AG04449 (cell line): ENCODE data around the gene BOC.

ENCODE experiments used
- CTCF ChIA-PET: fragments of 350-600 bp; formaldehyde crosslinking; extraction: SDS; loops from one replicate; lab custom pipeline; 2021; ENCODE audit warnings: antibody characterized with exemption; lab: Yijun Ruan, JAX
- POLR2A ChIA-PET: fragments of 400-600, 350-600 bp; formaldehyde crosslinking; extraction: SDS; loops from one replicate; lab custom pipeline; 2020; ENCODE audit warnings: antibody characterized with exemption, inconsistent platforms; lab: Yijun Ruan, JAX
- DNase-seq: peaks from one replicate; pipeline ENCODE4 v3.0.0-alpha.2; 2010; ENCODE audit warnings: low read depth, low spot score
- H3K4me3 ChIP-seq: 2 replicates; pipeline ENCODE4 v1.5.1; 2011; ENCODE audit warnings: low read depth, mild to moderate bottlenecking, control low read depth, low read length
- TF ChIP-seq, protein P1 (sequence below): IDR thresholded peaks from one replicate; pipeline ENCODE4 v1.5.1; 2011; ENCODE audit warnings: mild to moderate bottlenecking, moderate library complexity, low read length, control low read depth, inconsistent platforms; ENCODE audit not compliant: insufficient read depth; ENCODE audit errors: missing control alignments

Gene BOC

DNA sequence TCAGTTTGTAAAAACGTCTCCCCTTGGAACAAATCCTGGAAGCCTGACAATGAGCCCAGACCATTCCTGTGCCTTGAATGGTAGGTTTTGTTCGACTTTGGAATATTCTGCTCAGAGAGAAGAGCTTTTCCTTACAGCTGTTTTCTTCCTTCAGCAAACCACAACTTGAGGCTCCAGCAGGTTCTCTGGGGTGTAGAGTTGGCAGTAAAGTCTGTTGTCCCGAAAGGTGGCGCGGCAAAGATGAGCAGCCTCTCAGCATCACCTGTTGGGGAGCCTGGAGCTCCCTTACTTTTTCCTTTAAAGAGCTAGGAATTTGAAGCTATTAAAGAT is 65.4 kb downstream of the BOC start:
- ChIA-PET POLR2A (no interaction called here), CTCF (interaction anchor here (1.0 to 9.1 kb wide), 5 partner anchors 8 to 634 kb away, joined by 3 to 52 read pairs (median 3); no protein-coding TSS in a partner anchor)
- TF ChIP-seq, protein P1, sequence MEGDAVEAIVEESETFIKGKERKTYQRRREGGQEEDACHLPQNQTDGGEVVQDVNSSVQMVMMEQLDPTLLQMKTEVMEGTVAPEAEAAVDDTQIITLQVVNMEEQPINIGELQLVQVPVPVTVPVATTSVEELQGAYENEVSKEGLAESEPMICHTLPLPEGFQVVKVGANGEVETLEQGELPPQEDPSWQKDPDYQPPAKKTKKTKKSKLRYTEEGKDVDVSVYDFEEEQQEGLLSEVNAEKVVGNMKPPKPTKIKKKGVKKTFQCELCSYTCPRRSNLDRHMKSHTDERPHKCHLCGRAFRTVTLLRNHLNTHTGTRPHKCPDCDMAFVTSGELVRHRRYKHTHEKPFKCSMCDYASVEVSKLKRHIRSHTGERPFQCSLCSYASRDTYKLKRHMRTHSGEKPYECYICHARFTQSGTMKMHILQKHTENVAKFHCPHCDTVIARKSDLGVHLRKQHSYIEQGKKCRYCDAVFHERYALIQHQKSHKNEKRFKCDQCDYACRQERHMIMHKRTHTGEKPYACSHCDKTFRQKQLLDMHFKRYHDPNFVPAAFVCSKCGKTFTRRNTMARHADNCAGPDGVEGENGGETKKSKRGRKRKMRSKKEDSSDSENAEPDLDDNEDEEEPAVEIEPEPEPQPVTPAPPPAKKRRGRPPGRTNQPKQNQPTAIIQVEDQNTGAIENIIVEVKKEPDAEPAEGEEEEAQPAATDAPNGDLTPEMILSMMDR = no peak
- no peak overlapping the region for H3K4me3 ChIP-seq
- no peak for DNase-seq

DNA sequence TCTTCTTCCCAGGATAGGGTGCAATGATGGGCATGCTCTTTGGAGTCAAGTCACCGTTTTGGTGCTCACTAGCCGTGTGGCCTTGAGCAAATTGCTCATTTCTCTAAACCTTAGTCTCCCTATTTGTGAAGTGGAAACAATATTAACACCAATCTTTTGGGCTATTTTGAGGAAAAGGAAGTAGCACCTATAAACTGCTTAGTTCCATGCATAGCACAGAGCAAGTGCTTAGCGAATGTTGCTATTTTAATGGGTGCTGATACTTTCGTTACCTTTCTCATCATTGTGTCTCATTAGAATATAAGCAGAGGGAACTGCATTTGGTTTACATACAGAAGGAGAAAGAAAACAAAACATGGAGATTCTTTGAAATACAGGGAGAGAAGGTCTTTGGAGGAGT is 66.1 kb downstream of the BOC start:
- no peak for DNase-seq
- POLR2A ChIA-PET = interaction anchor here (0.6 kb wide), 1 partner anchor 74 kb away, joined by 3 read pairs; no protein-coding TSS in a partner anchor
- TF ChIP-seq, protein P1 = no peak
- H3K4me3 ChIP-seq = no peak overlapping the region
- CTCF ChIA-PET = interaction anchor here (1.1 to 9.1 kb wide), 5 partner anchors 9 to 635 kb away, joined by 3 to 52 read pairs (median 4); no protein-coding TSS in a partner anchor

DNA sequence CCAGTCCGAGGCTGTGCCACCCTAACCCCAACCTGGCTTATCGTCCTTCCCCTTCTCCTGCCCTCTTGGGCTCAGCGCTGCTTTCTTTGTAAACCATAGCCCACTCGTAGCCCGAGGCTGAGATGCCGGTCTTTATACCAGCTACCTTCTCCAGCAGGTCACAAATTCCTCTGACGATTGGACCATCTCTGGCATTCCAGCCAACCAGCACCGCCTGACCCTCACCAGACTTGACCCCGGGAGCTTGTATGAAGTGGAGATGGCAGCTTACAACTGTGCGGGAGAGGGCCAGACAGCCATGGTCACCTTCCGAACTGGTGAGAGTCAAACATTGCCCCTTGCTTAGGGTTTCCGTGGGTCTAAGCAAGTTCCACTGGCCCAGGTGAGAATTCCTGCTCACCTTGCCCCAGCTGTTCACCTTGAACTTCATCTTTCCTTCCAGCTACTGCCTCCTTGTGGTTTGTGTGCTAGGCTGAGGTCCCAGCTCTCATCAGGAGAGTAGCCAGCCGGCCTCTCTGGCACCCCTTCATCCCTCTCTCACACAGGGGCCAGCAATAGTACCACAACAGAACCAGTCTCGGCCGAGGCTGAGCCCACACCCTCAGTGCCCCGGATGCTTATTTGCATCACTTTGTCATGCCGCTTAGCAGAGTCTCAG is 66.7 kb downstream of the BOC start:
- no peak overlapping the region for H3K4me3 ChIP-seq
- DNase-seq = no peak
- ChIA-PET CTCF (interaction anchor here (1.0 to 9.1 kb wide), 4 partner anchors 9 to 22 kb away, joined by 4 to 52 read pairs (median 4); no protein-coding TSS in a partner anchor), POLR2A (no interaction called here)
- TF ChIP-seq, protein P1 = no peak

DNA sequence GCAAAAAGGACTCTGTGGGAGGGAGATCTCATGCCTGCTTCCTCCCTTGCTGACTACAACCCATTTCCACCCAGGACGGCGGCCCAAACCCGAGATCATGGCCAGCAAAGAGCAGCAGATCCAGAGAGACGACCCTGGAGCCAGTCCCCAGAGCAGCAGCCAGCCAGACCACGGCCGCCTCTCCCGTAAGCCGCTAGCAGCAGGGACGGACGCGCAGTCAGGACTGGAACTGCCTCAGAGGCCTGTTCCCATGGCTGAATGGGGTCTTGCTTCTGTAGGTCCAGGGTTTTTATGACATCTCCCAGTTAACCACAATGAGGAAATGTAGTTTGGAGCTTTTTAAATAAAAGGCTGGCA is 67.2 kb downstream of the BOC start:
- no peak for DNase-seq
- POLR2A ChIA-PET = no interaction called here
- TF ChIP-seq, protein P1 = no peak
- CTCF ChIA-PET = interaction anchor here (0.8 to 9.1 kb wide), 4 partner anchors 10 to 242 kb away, joined by 3 to 52 read pairs (median 4); no protein-coding TSS in a partner anchor
- H3K4me3 ChIP-seq = no peak overlapping the region

DNA sequence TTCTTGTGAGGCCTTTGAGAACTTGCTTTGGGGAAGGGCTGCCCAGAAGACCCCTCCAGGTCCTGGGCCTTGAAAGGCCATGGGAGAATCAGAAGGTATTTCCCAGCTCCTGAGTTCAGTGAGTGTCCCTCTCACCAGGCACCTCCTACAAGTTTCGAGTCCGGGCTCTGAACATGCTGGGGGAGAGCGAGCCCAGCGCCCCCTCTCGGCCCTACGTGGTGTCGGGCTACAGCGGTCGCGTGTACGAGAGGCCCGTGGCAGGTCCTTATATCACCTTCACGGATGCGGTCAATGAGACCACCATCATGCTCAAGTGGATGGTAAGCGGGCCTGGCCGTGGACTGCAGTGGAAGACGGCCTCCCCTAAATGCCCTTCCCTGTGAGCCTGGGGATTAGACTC is 68.3 kb downstream of the BOC start:
- ChIA-PET POLR2A (no interaction called here), CTCF (interaction anchor here (1.1 to 9.1 kb wide), 3 partner anchors 9 to 243 kb away, joined by 3 to 52 read pairs (median 5); no protein-coding TSS in a partner anchor)
- DNase-seq = no peak
- TF ChIP-seq, protein P1 = no peak
- H3K4me3 ChIP-seq = no peak overlapping the region

DNA sequence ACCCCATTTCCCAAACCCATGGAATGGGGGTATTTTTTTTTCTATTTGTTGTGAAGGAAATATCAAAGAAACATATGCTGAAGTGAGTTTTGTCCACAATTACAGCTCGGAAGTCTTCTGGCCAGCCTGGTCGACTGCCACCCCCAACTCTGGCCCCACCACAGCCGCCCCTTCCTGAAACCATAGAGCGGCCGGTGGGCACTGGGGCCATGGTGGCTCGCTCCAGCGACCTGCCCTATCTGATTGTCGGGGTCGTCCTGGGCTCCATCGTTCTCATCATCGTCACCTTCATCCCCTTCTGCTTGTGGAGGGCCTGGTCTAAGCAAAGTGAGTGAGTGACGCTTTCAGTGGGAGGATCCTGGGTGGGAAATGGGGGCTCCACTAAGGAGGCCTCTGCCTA is 71.9 kb downstream of the BOC start:
- TF ChIP-seq, protein P1 = no peak
- CTCF ChIA-PET = interaction anchor here (0.8 to 1.2 kb wide), 2 partner anchors 12 to 38 kb away, joined by 3 read pairs; no protein-coding TSS in a partner anchor

More for the DNA sequence above, 71.9 kb downstream of the BOC start:
- no peak overlapping the region for H3K4me3 ChIP-seq
- no peak for DNase-seq
- POLR2A ChIA-PET = no interaction called here
